ENCODE data around the gene DCTN3. TPM values are rescaled to one million over a fixed set of nuclear protein-coding genes. Genes with fewer than 3 reads are reported as not detected.

The DCTN3 gene
- total RNA-seq, 4 donors from 2014 or later, result 41.6 to 78.9 (median 54.0) TPM

GRCh38 chr9:34664281-34665066, 44.2 kb upstream of the DCTN3 start:
- TF ChIP-seq POLR2AphosphoS5 (IDR thresholded peaks at IDR 0.05) (peak in 2 of 3 donors; percentile 22 to 31), POLR2A (IDR thresholded peaks at IDR 0.05) (no peak), EP300 (IDR thresholded peaks at IDR 0.05; ENCODE audit: low read depth) (no peak)
- TF ChIP-seq, protein P1, sequence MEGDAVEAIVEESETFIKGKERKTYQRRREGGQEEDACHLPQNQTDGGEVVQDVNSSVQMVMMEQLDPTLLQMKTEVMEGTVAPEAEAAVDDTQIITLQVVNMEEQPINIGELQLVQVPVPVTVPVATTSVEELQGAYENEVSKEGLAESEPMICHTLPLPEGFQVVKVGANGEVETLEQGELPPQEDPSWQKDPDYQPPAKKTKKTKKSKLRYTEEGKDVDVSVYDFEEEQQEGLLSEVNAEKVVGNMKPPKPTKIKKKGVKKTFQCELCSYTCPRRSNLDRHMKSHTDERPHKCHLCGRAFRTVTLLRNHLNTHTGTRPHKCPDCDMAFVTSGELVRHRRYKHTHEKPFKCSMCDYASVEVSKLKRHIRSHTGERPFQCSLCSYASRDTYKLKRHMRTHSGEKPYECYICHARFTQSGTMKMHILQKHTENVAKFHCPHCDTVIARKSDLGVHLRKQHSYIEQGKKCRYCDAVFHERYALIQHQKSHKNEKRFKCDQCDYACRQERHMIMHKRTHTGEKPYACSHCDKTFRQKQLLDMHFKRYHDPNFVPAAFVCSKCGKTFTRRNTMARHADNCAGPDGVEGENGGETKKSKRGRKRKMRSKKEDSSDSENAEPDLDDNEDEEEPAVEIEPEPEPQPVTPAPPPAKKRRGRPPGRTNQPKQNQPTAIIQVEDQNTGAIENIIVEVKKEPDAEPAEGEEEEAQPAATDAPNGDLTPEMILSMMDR (IDR thresholded peaks at IDR 0.05), result peak; percentile 74 to 94 (median 84)
- Histone ChIP-seq H3K4me1 (peaks cover 10 to 20% (median 17%) of the 10 kb centered on the region in 4 donors), H3K27me3 (no peaks in the 10 kb centered on the region), H3K36me3 (no peaks in the 10 kb centered on the region), H3K27ac (peak overlapping the region; percentile 96 to 100 (median 98)), H3K4me3 (peak overlapping the region; percentile 52 to 88 (median 74)), H3K9me3 (no peaks in the 10 kb centered on the region)
- intact Hi-C loops (cut with DNase I; ENCODE audit: low total_unique reads) (no loop called here), in situ Hi-C loops (cut with MboI; ENCODE audit: low pct_ligation_motif_present in 1 of 4, low pct_unique_long_range_greater_than_20kb in 1 of 4, low sequenced_read_pairs in 3 of 4) (no loop called here)
- WGBS, 2 donors (ENCODE audit: low coverage in 1 of 2), result 20 to 33% methylated on average over 5 to 17 of the region's 18 CpGs
- peak; percentile 89 for DNase-seq

DNA sequence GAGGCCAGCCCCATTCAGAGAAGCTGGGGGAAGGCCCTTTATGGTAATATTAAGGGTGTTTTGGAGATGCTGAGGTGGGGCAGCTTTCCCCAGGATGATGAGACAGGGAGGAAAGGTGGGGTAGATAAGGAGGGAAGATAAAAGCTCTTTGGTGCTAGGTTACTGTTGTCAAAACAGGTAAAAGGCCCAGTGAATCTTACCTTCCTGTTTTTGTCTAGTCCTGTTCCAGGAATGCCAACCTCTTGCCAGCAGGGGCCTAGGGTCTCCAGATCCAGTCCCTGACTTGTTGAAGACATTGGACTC, 43.0 kb upstream of the DCTN3 start:
- intact Hi-C loops (cut with DNase I; ENCODE audit: low total_unique reads), result no loop called here
- TF ChIP-seq EP300 (IDR thresholded peaks at IDR 0.05; ENCODE audit: low read depth), result no peak
- TF ChIP-seq, protein P1 (IDR thresholded peaks at IDR 0.05), result no peak
- TF ChIP-seq POLR2AphosphoS5 (IDR thresholded peaks at IDR 0.05), result no peak
- no peak overlapping the region for H3K4me3 ChIP-seq
- H3K9me3 ChIP-seq, result no peaks in the 10 kb centered on the region
- no peaks in the 10 kb centered on the region for H3K36me3 ChIP-seq
- H3K27me3 ChIP-seq, result no peaks in the 10 kb centered on the region
- no peak for DNase-seq
- no peak overlapping the region for H3K27ac ChIP-seq
- peaks cover 10 to 24% (median 19%) of the 10 kb centered on the region in 4 donors for H3K4me1 ChIP-seq
- in situ Hi-C loops (cut with MboI; ENCODE audit: low pct_ligation_motif_present in 1 of 4, low pct_unique_long_range_greater_than_20kb in 1 of 4, low sequenced_read_pairs in 3 of 4), result no loop called here

- intact Hi-C loops (cut with DNase I; ENCODE audit: low total_unique reads) (no loop called here), in situ Hi-C loops (cut with MboI; ENCODE audit: low pct_ligation_motif_present in 1 of 4, low pct_unique_long_range_greater_than_20kb in 1 of 4, low sequenced_read_pairs in 3 of 4) (no loop called here)
- Histone ChIP-seq H3K4me3 (no peak within 1 kb of the TSS), H3K9me3 (no peaks in the 10 kb centered on the region), H3K36me3 (no peaks in the 10 kb centered on the region), H3K27ac (no peak within 1 kb of the TSS), H3K27me3 (no peaks in the 10 kb centered on the region), H3K4me1 (peaks cover 10 to 24% (median 19%) of the 10 kb centered on the region in 4 donors)
- DNase-seq, result no peak
- WGBS, 2 donors (ENCODE audit: low coverage in 1 of 2), result 87 to 90% methylated on average over 4 of the region's 4 CpGs
- TF ChIP-seq EP300 (IDR thresholded peaks at IDR 0.05; ENCODE audit: low read depth), result no peak
- no peak for TF ChIP-seq POLR2AphosphoS5 (IDR thresholded peaks at IDR 0.05)
- TF ChIP-seq POLR2A (IDR thresholded peaks at IDR 0.05), result no peak
- TF ChIP-seq, protein P1 (IDR thresholded peaks at IDR 0.05), result no peak
Observed at GRCh38 chr9:34662526-34663302, 42.4 kb upstream of the DCTN3 start, which contains the start of gene CCL27. CCL27 (minus strand) TSS chr9:34662657; CDS start chr9:34662633, 24 bp downstream.

DNA sequence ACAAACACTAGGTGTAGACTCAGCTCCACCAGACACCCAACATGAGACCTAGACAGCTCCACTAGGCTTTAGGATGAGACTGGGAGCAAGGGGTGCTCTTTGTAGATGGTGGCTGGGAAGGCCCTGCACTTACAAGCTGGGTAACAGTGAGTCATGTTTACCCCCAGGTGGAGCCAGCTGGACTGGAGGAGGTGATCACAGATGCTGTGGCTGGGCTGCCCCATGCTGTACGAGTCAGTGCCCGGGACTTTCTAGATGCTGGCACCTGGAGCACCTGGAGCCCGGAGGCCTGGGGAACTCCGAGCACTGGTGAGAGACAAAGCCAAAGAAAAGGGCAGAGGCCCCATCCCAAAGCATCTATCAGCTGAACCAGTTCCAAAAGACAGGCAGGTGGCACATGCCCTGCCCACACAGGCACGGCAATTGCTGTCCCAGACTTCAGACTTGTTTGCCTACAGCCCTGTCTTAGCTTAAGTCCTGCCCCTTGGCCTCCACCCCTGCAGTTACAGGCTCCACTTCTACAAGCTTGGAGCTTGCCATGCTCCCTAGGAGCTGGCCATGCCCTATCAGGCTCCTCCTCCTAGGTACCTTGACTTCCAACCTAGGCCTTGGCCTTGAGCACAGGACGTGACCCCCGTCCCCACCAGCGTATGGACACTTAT, 39.4 kb upstream of the DCTN3 start:
- in situ Hi-C loops (cut with MboI; ENCODE audit: low pct_ligation_motif_present in 1 of 4, low pct_unique_long_range_greater_than_20kb in 1 of 4, low sequenced_read_pairs in 3 of 4), result no loop called here
- intact Hi-C loops (cut with DNase I; ENCODE audit: low total_unique reads), result loop anchor here (10.0 kb wide), 1 partner anchor 425 kb away; no protein-coding TSS in a partner anchor
- peak; percentile 37 for DNase-seq
- H3K9me3 ChIP-seq, result no peaks in the 10 kb centered on the region
- H3K4me1 ChIP-seq, result peaks cover 8 to 20% (median 15%) of the 10 kb centered on the region in 4 donors
- WGBS, 2 donors (ENCODE audit: low coverage in 1 of 2), result 57 to 80% methylated on average over 3 to 7 of the region's 8 CpGs
- TF ChIP-seq POLR2AphosphoS5 (IDR thresholded peaks at IDR 0.05) (no peak), POLR2A (IDR thresholded peaks at IDR 0.05) (no peak), EP300 (IDR thresholded peaks at IDR 0.05; ENCODE audit: low read depth) (no peak)
- TF ChIP-seq, protein P1 (IDR thresholded peaks at IDR 0.05), result no peak
- no peaks in the 10 kb centered on the region for H3K27me3 ChIP-seq
- H3K36me3 ChIP-seq, result no peaks in the 10 kb centered on the region
- H3K27ac ChIP-seq, result peak overlapping the region in 1 of 4 donors; percentile 3
- no peak overlapping the region for H3K4me3 ChIP-seq

Data from transverse colon (tissue), 4 donors.